Astrocyte (in vitro differentiated cells and primary cell): ENCODE data around the gene BIRC3. TPM values are rescaled to one million over a fixed set of nuclear protein-coding genes. Genes with fewer than 3 reads are reported as not detected.

Experiments
- DNase-seq: peaks from one replicate; pipeline ENCODE4 v3.0.0-alpha.2; 2010; ENCODE audit warnings: low read depth
- FAIRE-seq: peaks from 2 replicates; lab custom pipeline; 2011; peaks lifted over from hg19 to GRCh38; lab: Jason Lieb, UNC
- H2AFZ ChIP-seq: 2 replicates; pipeline ENCODE4 v1.6.0; 2012; ENCODE audit warnings: low read depth, low read length, inconsistent platforms
- H3K27ac ChIP-seq: 2 replicates; pipeline ENCODE4 v1.5.1; 2011; ENCODE audit warnings: low read depth, low read length, inconsistent platforms
- H3K27me3 ChIP-seq: 2 replicates; pipeline ENCODE4 v1.6.0; 2011; ENCODE audit warnings: low read length, inconsistent platforms; ENCODE audit not compliant: insufficient read depth
- H3K36me3 ChIP-seq: 2 replicates; pipeline ENCODE4 v1.5.1; 2011; ENCODE audit warnings: low read length, inconsistent platforms; ENCODE audit not compliant: insufficient read depth
- H3K4me1 ChIP-seq: 2 replicates; pipeline ENCODE4 v1.5.1; 2011; ENCODE audit warnings: low read length, inconsistent platforms; ENCODE audit not compliant: insufficient read depth
- H3K4me2 ChIP-seq: 2 replicates; pipeline ENCODE4 v1.6.0; 2012; ENCODE audit warnings: low read length, inconsistent platforms
- H3K4me3 ChIP-seq: 2 replicates; pipeline ENCODE4 v1.5.1; 2011; ENCODE audit warnings: low read depth, mild to moderate bottlenecking, low read length, inconsistent platforms; ENCODE audit not compliant: insufficient read depth
- H3K79me2 ChIP-seq: 2 replicates; pipeline ENCODE4 v1.6.0; 2012; ENCODE audit warnings: mild to moderate bottlenecking, low read length, inconsistent platforms; ENCODE audit not compliant: insufficient read depth
- H3K9ac ChIP-seq: 2 replicates; pipeline ENCODE4 v1.6.0; 2012; ENCODE audit warnings: mild to moderate bottlenecking, low read length, inconsistent platforms
- H3K9me3 ChIP-seq: 2 replicates; pipeline ENCODE4 v1.5.1; 2012; ENCODE audit warnings: low read depth, mild to moderate bottlenecking, low read length, inconsistent platforms; ENCODE audit not compliant: insufficient read depth
- H4K20me1 ChIP-seq: 2 replicates; pipeline ENCODE4 v1.6.0; 2012; ENCODE audit warnings: low read length, inconsistent platforms; ENCODE audit not compliant: insufficient read depth
- H3K27ac Mint-ChIP-seq: one replicate; pipeline ENCODE4 v1.8.0; 2021; ENCODE audit warnings: mild to moderate bottlenecking, mixed read lengths; ENCODE audit not compliant: unreplicated experiment
- H3K27me3 Mint-ChIP-seq: one replicate; pipeline ENCODE4 v1.8.0; 2021; ENCODE audit warnings: low read depth, mixed read lengths; ENCODE audit not compliant: unreplicated experiment
- H3K36me3 Mint-ChIP-seq: one replicate; pipeline ENCODE4 v1.8.0; 2021; ENCODE audit warnings: low read depth, mixed read lengths; ENCODE audit not compliant: unreplicated experiment
- H3K4me1 Mint-ChIP-seq: one replicate; pipeline ENCODE4 v1.8.0; 2021; ENCODE audit warnings: low read depth, mixed read lengths; ENCODE audit not compliant: unreplicated experiment
- H3K4me3 Mint-ChIP-seq: one replicate; pipeline ENCODE4 v1.8.0; 2021; ENCODE audit warnings: mild to moderate bottlenecking, moderate library complexity, mixed read lengths; ENCODE audit not compliant: unreplicated experiment
- H3K9me3 Mint-ChIP-seq: one replicate; pipeline ENCODE4 v1.8.0; 2021; ENCODE audit warnings: mild to moderate bottlenecking, mixed read lengths; ENCODE audit not compliant: unreplicated experiment
- CTCF ChIP-seq: IDR thresholded peaks from 2 replicates; pipeline ENCODE4 v1.5.1; 2011; ENCODE audit warnings: low read depth, mild to moderate bottlenecking, inconsistent platforms, low read length, moderate library complexity; ENCODE audit not compliant: insufficient read depth
- EZH2 ChIP-seq: IDR thresholded peaks from 2 replicates; pipeline ENCODE4 v1.6.1; 2012; ENCODE audit warnings: mild to moderate bottlenecking, low read length, inconsistent platforms; ENCODE audit not compliant: insufficient read depth
- total RNA-seq: library from RNA; stranded (reverse); gene quantifications from 2 replicates; pipeline ENCODE4 v1.2.1, GENCODE V29; 2021

Gene BIRC3
- total RNA-seq, 1 donor from 2014 or later, result 2.6 TPM

- Histone ChIP-seq H3K4me3 (peak within 1 kb of the TSS; percentile 91), H3K4me1 (peaks cover 19% of the 10 kb centered on the region), H4K20me1 (peaks cover 15% of the 10 kb centered on the region), H3K9me3 (no peaks in the 10 kb centered on the region), H2AFZ (peak within 1 kb of the TSS; percentile 83), H3K9ac (peak within 1 kb of the TSS; percentile 95), H3K27ac (peak within 1 kb of the TSS; percentile 99), H3K27me3 (no peaks in the 10 kb centered on the region), H3K79me2 (peaks cover 47% of the 10 kb centered on the region), H3K4me2 (peak within 1 kb of the TSS; percentile 83), H3K36me3 (peaks cover 7% of the 10 kb centered on the region)
- Mint-ChIP-seq H3K4me3 (peak within 1 kb of the TSS; percentile 96), H3K9me3 (no peaks in the 10 kb centered on the region), H3K4me1 (peaks cover 28% of the 10 kb centered on the region), H3K27me3 (no peaks in the 10 kb centered on the region), H3K36me3 (peaks cover 4% of the 10 kb centered on the region), H3K27ac (peak within 1 kb of the TSS; percentile 96)
- FAIRE-seq, result peak; percentile 54
- TF ChIP-seq CTCF (peak; percentile 41), EZH2 (no peak)
- DNase-seq, result peak; percentile 74
Measured at GRCh38 chr11:102346748-102347461, 29.6 kb downstream of the BIRC3 start, which contains the start of gene BIRC2. TSS of gene BIRC2 (plus strand) at chr11:102347214. CDS start at chr11:102349855, 2,641 bp downstream.

GRCh38 chr11:102347462-102348370, 30.4 kb downstream of the BIRC3 start:
- H3K27ac ChIP-seq, result peak overlapping the region; percentile 99
- peak overlapping the region; percentile 26 for H2AFZ ChIP-seq
- Mint-ChIP-seq H3K4me1 (peaks cover 28% of the 10 kb centered on the region), H3K36me3 (peaks cover 6% of the 10 kb centered on the region), H3K9me3 (no peaks in the 10 kb centered on the region), H3K27ac (peak overlapping the region; percentile 84), H3K27me3 (no peaks in the 10 kb centered on the region), H3K4me3 (peak overlapping the region; percentile 95)
- peaks cover 52% of the 10 kb centered on the region for H3K79me2 ChIP-seq
- no peaks in the 10 kb centered on the region for H3K27me3 ChIP-seq
- H3K4me2 ChIP-seq, result peak overlapping the region; percentile 83
- TF ChIP-seq EZH2, result no peak
- no peak for TF ChIP-seq CTCF
- FAIRE-seq, result no peak
- peaks cover 15% of the 10 kb centered on the region for H4K20me1 ChIP-seq
- peak overlapping the region; percentile 95 for H3K9ac ChIP-seq
- DNase-seq, result peak; percentile 35
- peaks cover 10% of the 10 kb centered on the region for H3K36me3 ChIP-seq
- peak overlapping the region; percentile 91 for H3K4me3 ChIP-seq
- no peaks in the 10 kb centered on the region for H3K9me3 ChIP-seq
- H3K4me1 ChIP-seq, result peaks cover 19% of the 10 kb centered on the region
